Testis (tissue), 3 donors: Measurements from ENCODE around the gene SMOC2. TPM values are rescaled to one million over a fixed set of nuclear protein-coding genes. Genes with fewer than 3 reads are reported as not detected.

Experiments used
- DNase-seq: peaks from one replicate; pipeline ENCODE4 v3.0.0-alpha.2; 2019
- H3K27ac ChIP-seq, 2 donors: fragments of 200-600 bp; sonication (generic); one replicate each; pipeline ENCODE4 v1.5.1; 2019
- H3K27me3 ChIP-seq: fragments of 200-600 bp; sonication (generic); one replicate; pipeline ENCODE4 v1.5.1; 2019
- H3K36me3 ChIP-seq: fragments of 200-600 bp; sonication (generic); one replicate; pipeline ENCODE4 v1.5.1; 2017; ENCODE audit warnings: low read depth; ENCODE audit errors: missing control alignments
- H3K4me1 ChIP-seq: fragments of 200-600 bp; sonication (generic); one replicate; pipeline ENCODE4 v1.5.1; 2019
- H3K4me3 ChIP-seq, 2 donors: fragments of 200-600 bp; sonication (generic); one replicate each; pipeline ENCODE4 v1.5.1; 2017 to 2019
- H3K9me3 ChIP-seq: fragments of 200-600 bp; sonication (generic); one replicate; pipeline ENCODE4 v1.5.1; 2017
- CTCF ChIP-seq, 3 experiments: fragments of 450-650 bp in 2 of 3; fragments of 200-600 bp in 1 of 3; sonication (generic) in 1 of 3; IDR thresholded peaks; one replicate each; pipeline ENCODE4 v1.5.1; 2016 to 2019; ENCODE audit warnings: antibody characterized with exemption in 3 of 3, mild to moderate bottlenecking in 2 of 3, moderate library complexity in 1 of 3
- POLR2A ChIP-seq: fragments of 450-650 bp; IDR thresholded peaks from one replicate; pipeline ENCODE4 v1.6.1; 2017; ENCODE audit warnings: antibody characterized with exemption, mild to moderate bottlenecking, moderate library complexity
- WGBS, 2 donors: methylation state at CpG; one replicate each; pipeline ENCODE4 v1.1.5; 2018; 5-methylcytosine and 5-hydroxymethylcytosine counted together
- intact Hi-C: fragments of 100-400 bp; cut with DNase I; formaldehyde crosslinking; loops from one replicate; pipeline ENCODE4 v1.15.1; 2023; ENCODE audit warnings: low total_unique reads
- polyA plus RNA-seq: library from polyadenylated mRNA; stranded (reverse); fragments of 350-450 nt; fragmentation: Illumina TruSeq; extraction: RNeasy Lipid Tissue Mini Kit (QIAGEN cat#74804); gene quantifications from one replicate; pipeline ENCODE4 v1.2.3, GENCODE V29; 2014; ENCODE audit warnings: low read depth, low replicate concordance; ENCODE audit not compliant: insufficient read depth
- total RNA-seq, 2 donors: library from RNA; depleted of rRNA; stranded (reverse); fragments of >200 nt; gene quantifications; one replicate each; pipeline ENCODE4 v1.2.3, GENCODE V29; 2016

SMOC2 gene
- total and polyA plus RNA-seq, 3 donors from 2014 or later: 78.4 to 140 (median 110) TPM

GRCh38 chr6:168612586-168612985 lies 171.6 kb downstream of the SMOC2 start:
- Histone ChIP-seq H3K27me3 (no peaks in the 10 kb centered on the region), H3K36me3 (no peaks in the 10 kb centered on the region), H3K4me3 (no peak overlapping the region), H3K27ac (no peak overlapping the region), H3K4me1 (peaks cover 4% of the 10 kb centered on the region), H3K9me3 (no peaks in the 10 kb centered on the region)
- no peak for DNase-seq
- TF ChIP-seq POLR2A: no peak
- TF ChIP-seq CTCF (IDR thresholded peaks at IDR 0.05): no peak
- intact Hi-C loops: no loop called here
- 94 to 96% methylated on average over 13 of the region's 13 CpGs for WGBS, 2 donors

- Histone ChIP-seq H3K27ac (no peak overlapping the region), H3K4me1 (peaks cover 4% of the 10 kb centered on the region), H3K36me3 (no peaks in the 10 kb centered on the region), H3K4me3 (no peak overlapping the region), H3K27me3 (no peaks in the 10 kb centered on the region), H3K9me3 (no peaks in the 10 kb centered on the region)
- DNase-seq: no peak
- TF ChIP-seq CTCF (IDR thresholded peaks at IDR 0.05): no peak
- TF ChIP-seq POLR2A: no peak
- WGBS, 2 donors: 96% methylated on average over 6 of the region's 6 CpGs
- intact Hi-C loops: no loop called here
Measured at GRCh38 chr6:168615837-168616236, 174.9 kb downstream of the SMOC2 start.

- intact Hi-C loops: no loop called here
- WGBS, 2 donors: 54 to 60% methylated on average over 21 of the region's 21 CpGs
- Histone ChIP-seq H3K27ac (no peak overlapping the region), H3K4me1 (peaks cover 4% of the 10 kb centered on the region), H3K36me3 (no peaks in the 10 kb centered on the region), H3K9me3 (no peaks in the 10 kb centered on the region), H3K4me3 (no peak overlapping the region), H3K27me3 (no peaks in the 10 kb centered on the region)
- peak in 2 of 3 experiments; percentile 13 to 28 for TF ChIP-seq CTCF (IDR thresholded peaks at IDR 0.05)
- no peak for TF ChIP-seq POLR2A
- peak; percentile 48 for DNase-seq
Measured at GRCh38 chr6:168616816-168617765, 176.1 kb downstream of the SMOC2 start.

GRCh38 chr6:168618546-168619315 lies 177.7 kb downstream of the SMOC2 start:
- Histone ChIP-seq H3K9me3 (no peaks in the 10 kb centered on the region), H3K36me3 (no peaks in the 10 kb centered on the region), H3K27me3 (no peaks in the 10 kb centered on the region), H3K4me3 (no peak overlapping the region), H3K4me1 (peaks cover 4% of the 10 kb centered on the region), H3K27ac (no peak overlapping the region)
- no peak for TF ChIP-seq POLR2A
- TF ChIP-seq CTCF (IDR thresholded peaks at IDR 0.05): no peak
- WGBS, 2 donors: 86 to 88% methylated on average over 21 of the region's 21 CpGs
- intact Hi-C loops: no loop called here
- no peak for DNase-seq
